DMS153 (cell line): ENCODE data around the gene TRRAP.
"Not testable (repeated sequence)": the region's sequence is repeated elsewhere in the genome, so short reads cannot be mapped to it uniquely, and the experiment has no call there.

ENCODE experiments used
- DNase-seq: peaks from one replicate; lab custom pipeline; 2025; lab: John Stamatoyannopoulos, UW

Gene TRRAP

DNA sequence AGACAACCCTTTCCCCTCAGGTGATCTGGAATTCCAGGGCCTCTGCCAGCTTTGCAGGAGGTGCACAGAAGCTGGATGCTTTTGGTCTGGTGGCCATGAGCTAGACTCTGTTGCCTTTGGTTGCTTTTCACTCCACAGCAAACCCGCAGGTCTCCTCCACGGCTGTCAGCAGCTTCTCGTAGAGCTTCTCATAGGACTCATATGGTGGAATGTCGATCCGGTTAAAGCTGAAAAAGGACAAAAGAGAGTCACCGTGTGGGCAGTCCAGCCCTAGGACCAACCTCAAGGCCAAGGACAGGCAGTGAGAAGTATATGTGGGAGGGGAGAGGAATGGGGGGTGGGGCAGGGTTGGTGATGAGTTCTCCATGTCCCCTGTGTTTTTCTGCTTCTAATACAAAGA is 152.1 kb downstream of the TRRAP start:
- DNase-seq, result no peak

DNA sequence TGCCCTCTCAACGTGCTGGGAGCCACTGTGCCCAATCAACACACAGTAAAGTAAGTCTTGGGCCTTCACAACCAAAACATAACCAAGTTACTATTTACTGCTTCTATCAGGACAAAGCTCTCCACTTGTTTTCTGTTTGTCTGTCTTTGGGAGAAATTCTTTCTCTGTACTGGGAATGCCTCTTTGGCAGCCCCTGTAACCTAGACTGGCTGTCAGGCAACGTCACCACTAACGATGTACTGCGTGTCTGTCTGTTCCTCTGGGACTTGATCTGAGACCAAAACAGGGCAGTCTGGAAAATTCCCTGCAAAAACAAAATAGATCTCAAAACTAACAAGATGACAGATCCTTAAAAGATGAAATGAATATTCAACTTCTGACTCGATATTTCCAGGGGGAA is 152.6 kb downstream of the TRRAP start:
- no peak for DNase-seq

- DNase-seq, result no peak
Measured at GRCh38 chr7:99031496-99031895, 153.2 kb downstream of the TRRAP start.

DNA sequence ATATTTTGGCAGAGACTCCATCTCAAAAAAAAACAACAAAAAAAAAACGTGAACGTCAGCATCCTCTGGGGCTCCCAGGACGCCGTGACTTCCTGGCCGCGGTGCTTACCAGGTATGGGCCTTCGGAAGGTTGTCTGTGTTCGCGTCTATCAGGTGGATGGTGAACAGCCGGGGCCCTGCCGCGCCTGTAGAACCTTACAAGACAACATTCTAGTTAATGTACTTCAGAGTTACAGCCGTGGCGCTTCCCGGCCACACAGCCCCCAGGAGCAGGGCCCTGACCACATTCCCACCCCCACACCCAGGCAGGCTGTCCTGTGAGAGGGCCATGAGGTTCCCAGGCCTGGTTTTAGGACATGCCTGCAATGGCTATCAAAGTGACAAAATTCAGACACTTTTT is 154.6 kb downstream of the TRRAP start:
- DNase-seq, result no peak

GRCh38 chr7:99033765-99034164 is 155.4 kb downstream of the TRRAP start:
- no peak for DNase-seq

GRCh38 chr7:99034932-99035722 is 156.8 kb downstream of the TRRAP start:
- DNase-seq, result no peak

GRCh38 chr7:99035723-99036545 is 157.6 kb downstream of the TRRAP start:
- no peak for DNase-seq

DNA sequence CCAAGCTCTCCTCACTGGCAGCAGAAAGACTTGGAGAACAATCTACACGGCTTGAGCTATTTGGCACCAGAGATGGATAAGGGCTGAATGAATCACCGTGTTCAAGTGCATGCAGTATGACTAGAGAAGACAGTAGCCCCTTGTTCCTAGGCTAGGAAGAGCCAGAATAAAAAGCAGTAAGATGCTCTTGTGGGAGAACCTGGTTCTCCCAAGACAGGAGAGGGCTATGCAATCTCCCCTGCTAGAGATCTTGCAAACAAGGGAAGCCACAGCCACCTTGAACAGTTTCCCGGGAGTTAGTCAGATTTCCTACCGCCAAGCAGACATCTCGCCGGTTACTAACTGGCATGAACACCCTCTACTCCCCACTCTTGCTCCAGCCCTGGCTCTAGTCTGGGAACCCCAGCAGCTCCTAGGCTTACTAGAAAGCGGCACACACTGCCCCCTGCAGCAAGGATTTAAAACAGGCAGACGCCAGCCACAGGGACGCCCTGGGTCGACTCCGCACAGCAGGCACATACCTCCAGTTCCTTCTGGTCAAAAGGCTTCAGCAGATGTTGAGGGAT is 158.3 kb downstream of the TRRAP start:
- no peak for DNase-seq

- no peak for DNase-seq
Measured at GRCh38 chr7:99037327-99037940, 159.1 kb downstream of the TRRAP start.

DNA sequence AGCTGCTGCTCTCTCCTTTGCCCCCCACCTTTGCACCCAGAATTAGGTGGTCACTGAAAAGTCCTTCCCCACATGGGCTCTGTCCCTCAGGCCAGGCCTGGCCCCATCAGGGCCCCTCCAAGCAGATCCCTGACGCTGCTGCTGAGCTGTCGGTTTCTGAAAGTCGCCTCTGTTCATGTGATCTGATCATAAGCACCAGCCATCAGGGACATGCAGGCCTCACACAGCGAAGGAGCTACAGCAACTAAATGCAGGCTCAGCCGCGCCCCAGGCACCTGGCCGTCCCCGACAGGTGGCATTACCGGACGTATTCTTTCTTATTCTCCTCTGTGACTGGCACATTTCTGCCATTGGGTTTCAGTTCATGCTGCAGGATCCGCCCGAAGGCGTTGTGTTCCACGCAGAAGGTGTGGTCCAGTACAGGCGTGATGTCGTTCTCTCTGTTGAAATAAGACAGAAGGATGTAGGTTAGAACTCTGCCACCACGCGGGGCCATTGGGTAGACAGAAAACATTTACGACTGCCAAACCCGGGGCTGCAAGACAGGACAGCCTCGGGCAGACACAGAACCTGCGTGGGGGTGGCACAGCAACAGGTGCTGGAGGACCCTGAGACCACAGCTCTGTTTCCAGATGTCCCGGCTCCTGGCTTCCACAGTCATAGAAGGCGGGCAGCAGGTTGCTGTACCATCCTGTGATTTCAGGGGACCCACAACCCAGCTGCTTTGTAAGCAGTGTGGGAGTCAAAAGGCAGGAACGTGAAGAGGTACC is 159.9 kb downstream of the TRRAP start:
- DNase-seq, result no peak

DNA sequence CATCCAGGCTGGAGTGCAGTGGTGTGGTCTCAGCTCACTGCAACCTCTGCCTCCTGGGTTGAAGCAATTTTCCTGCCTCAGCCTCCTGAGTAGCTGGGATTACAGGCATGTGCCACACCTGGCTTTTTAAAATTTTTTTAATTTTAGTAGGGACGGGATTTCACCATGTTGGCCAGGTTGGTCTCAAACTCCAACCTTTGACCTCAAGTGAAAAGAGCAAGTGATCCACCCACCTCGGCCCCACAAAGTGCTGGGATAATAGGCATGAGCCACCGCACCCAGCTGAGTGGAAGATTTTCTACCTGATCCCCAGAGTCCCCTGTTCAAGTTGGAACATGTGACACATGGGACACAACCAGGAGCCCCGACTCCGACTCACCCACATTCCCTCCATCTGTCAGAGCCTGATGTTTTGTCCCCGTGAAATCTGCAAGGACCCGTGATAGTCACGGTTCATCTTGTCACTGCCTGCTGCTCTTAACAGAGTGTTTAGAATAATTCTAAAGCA is 161.1 kb downstream of the TRRAP start:
- DNase-seq, result no peak

- peak; percentile 46 for DNase-seq
Measured at GRCh38 chr7:99040104-99040958, 162.0 kb downstream of the TRRAP start.

GRCh38 chr7:99041526-99041925 is 163.2 kb downstream of the TRRAP start:
- DNase-seq, result no peak

- no peak for DNase-seq
Measured at GRCh38 chr7:99042957-99043356, 164.6 kb downstream of the TRRAP start.

- not testable (repeated sequence) for DNase-seq
Measured at GRCh38 chr7:99044858-99045257, 166.5 kb downstream of the TRRAP start.

DNA sequence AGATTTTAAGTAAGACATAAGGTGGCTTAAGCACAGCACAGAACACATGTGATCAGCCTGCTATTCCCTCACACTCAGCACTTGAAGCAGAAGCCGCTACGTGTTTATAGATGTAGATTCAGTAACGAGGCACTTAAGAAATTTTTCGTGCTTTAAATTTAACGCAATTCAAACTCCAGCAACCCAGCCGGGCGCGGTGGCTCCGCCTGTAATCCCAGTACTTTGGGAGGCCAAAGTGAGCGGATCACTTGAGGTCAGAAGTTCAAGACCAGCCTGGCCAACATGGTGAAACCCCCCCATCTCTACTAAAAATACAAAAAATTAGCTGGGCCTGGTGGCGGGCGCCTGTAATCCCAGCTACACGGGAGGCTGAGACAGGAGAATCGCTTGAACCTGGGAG is 167.9 kb downstream of the TRRAP start:
- not testable (repeated sequence) for DNase-seq

DNA sequence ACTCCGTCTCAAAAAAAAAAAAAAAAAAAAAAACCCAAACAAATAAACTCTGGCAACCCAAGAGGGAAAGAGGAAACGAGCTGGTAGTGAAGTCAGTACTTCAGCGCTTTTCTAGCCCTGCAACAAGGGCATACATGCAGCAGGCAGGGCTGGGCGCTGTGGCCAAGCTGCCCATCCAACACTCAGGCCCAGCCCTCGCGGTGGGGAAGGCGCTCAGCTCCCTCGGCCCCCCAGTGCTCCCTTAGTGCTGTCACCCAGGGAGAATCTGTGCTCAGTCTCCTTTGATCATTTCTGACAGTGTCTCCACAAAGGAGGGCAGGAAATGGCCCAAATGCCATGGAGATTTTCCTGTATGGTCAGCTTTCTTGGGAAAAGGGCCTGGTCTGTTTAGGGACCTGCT is 168.4 kb downstream of the TRRAP start:
- DNase-seq, result no peak

GRCh38 chr7:99047526-99048077 is 169.3 kb downstream of the TRRAP start:
- no peak for DNase-seq

DNA sequence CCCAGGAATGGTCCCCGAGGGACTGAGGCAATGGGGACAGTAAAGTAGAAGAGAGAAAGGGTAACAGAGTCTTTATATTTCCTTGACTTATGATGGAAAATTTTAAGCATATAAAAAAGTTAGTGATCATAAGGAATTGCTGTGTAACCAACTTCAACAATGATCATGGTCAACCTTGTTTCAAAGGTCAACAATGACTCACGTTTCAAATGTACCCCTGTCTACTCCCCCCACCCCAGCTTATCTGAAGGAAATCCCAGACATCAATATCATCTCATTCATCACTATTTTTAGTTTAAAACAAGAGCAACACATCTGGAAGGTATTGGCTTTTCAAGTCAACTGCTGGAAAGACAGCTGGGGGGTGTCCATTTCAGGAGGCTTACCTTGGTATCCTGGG is 172.6 kb downstream of the TRRAP start:
- DNase-seq, result no peak

DNA sequence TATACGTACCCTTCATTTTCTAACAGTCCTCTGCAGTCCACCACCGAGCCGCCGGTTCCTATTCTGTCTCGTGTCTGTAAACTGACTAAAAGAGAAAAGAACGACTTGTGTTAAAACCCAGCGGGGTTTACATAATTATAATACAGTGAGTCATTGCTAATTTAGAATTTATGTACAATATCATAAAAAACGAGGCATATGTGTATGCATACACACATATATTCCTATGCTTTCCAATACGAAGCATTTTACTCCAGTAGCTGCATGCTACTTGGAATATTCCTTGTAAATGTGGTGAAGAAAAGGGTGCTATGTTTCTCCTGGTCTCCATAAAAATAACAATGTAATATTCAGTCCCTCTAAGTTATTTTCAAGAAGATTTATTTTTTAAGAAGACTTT is 176.4 kb downstream of the TRRAP start:
- DNase-seq, result no peak
